Fibroblast of lung (primary cell): ENCODE results near the gene SULT1C3. TPM values are rescaled to one million over a fixed set of nuclear protein-coding genes. Genes with fewer than 3 reads are reported as not detected.

Source experiments
- DNase-seq, 2 donors: peaks; one replicate each; pipeline versions ENCODE4 v3.0.0 to v3.0.0-alpha.2; 2010; ENCODE audit warnings: low read depth in 2 of 2
- H2AFZ ChIP-seq: 2 replicates; pipeline ENCODE4 v1.5.1; 2012; ENCODE audit warnings: low read length, control low read depth, inconsistent platforms
- H3K27ac ChIP-seq: 2 replicates; pipeline ENCODE4 v1.5.1; 2011; ENCODE audit warnings: low read length, control low read depth; ENCODE audit not compliant: insufficient read depth
- H3K27me3 ChIP-seq: 2 replicates; pipeline ENCODE4 v1.5.1; 2011; ENCODE audit warnings: mild to moderate bottlenecking, low read length; ENCODE audit not compliant: control insufficient read depth, insufficient read depth
- H3K36me3 ChIP-seq: 2 replicates; pipeline ENCODE4 v1.5.1; 2011; ENCODE audit warnings: low read length; ENCODE audit not compliant: control insufficient read depth, insufficient read depth
- H3K4me1 ChIP-seq: 2 replicates; pipeline ENCODE4 v1.5.1; 2011; ENCODE audit warnings: low read length; ENCODE audit not compliant: control insufficient read depth, insufficient read depth; ENCODE audit errors: extremely low read depth
- H3K4me2 ChIP-seq: 2 replicates; pipeline ENCODE4 v1.5.1; 2011; ENCODE audit warnings: low read length, control low read depth; ENCODE audit not compliant: insufficient read depth; ENCODE audit errors: extremely low read depth
- H3K4me3 ChIP-seq, 4 experiments: fragments of 200-600 bp in 1 of 4; sonication (generic) in 1 of 4; replicated peaks in 1 of 4; 2 replicates each; pipeline ENCODE4 v1.5.1; 2011 to 2016; ENCODE audit warnings: low read length in 4 of 4, low read depth in 3 of 4, mild to moderate bottlenecking in 3 of 4, control low read depth in 2 of 4, inconsistent platforms in 1 of 4, mixed read lengths in 1 of 4; ENCODE audit not compliant: insufficient read depth in 1 of 4; ENCODE audit errors: control extremely low read depth in 1 of 4
- H3K79me2 ChIP-seq: 2 replicates; pipeline ENCODE4 v1.5.1; 2012; ENCODE audit warnings: mild to moderate bottlenecking, low read length, inconsistent platforms; ENCODE audit not compliant: control insufficient read depth, insufficient read depth
- H3K9ac ChIP-seq: 2 replicates; pipeline ENCODE4 v1.5.1; 2011; ENCODE audit warnings: mild to moderate bottlenecking, low read length, control low read depth; ENCODE audit not compliant: insufficient read depth
- H3K9me3 ChIP-seq: 2 replicates; pipeline ENCODE4 v1.5.1; 2012; ENCODE audit warnings: low read depth, low read length; ENCODE audit not compliant: control insufficient read depth, insufficient read depth
- H4K20me1 ChIP-seq: 2 replicates; pipeline ENCODE4 v1.5.1; 2011; ENCODE audit warnings: low read length; ENCODE audit not compliant: control insufficient read depth, insufficient read depth; ENCODE audit errors: extremely low read depth
- CTCF ChIP-seq, 2 donors: IDR thresholded peaks in 1 of 2; conservative IDR thresholded peaks in 1 of 2; 1 replicate in 1 of 2; 2 replicates in 1 of 2; pipeline ENCODE4 v1.5.1; 2011 to 2012; ENCODE audit warnings: low read length in 2 of 2, control low read depth in 1 of 2, inconsistent platforms in 1 of 2, low read depth in 1 of 2, mild to moderate bottlenecking in 1 of 2
- EZH2 ChIP-seq: IDR thresholded peaks from 2 replicates; pipeline ENCODE4 v1.5.1; 2012; ENCODE audit warnings: low read length, control low read depth, mild to moderate bottlenecking; ENCODE audit errors: missing control alignments
- polyA plus RNA-seq, 2 donors: library from polyadenylated mRNA; depleted of rRNA in 1 of 2; stranded (reverse) in 1 of 2; unstranded in 1 of 2; fragments of >200 nt; gene quantifications; 2 replicates each; pipeline ENCODE4 v1.2.1, GENCODE V29; 2011 to 2012; ENCODE audit warnings: missing spikeins in 1 of 2
- total RNA-seq: library from RNA; depleted of rRNA; stranded (reverse); fragments of >200 nt; gene quantifications from 2 replicates; pipeline ENCODE4 v1.2.1, GENCODE V29; 2014

SULT1C3 gene
- total and polyA plus RNA-seq, 2 donors (not counting 1 experiment from before 2014, with no cell fraction given): not detected

DNA sequence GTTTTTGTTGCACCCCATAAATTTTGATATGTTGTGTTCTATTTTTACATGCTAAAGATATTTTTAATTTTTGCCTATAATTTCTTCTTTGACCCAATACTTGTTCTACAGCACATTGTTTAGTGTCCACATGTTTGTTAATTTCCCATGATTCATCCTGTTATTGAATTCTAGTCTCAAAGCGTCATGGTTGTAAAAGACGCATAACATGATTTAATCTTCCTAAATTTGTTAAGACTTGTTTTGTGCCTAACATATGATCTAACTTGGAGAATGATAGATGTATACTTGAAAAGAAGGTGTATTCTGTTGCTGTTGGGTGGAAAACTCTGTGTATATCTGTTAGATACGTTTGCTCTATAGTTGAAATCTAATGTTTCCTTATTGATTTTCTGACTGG lies 27.1 kb upstream of the SULT1C3 start:
- no peak for DNase-seq
- Histone ChIP-seq H3K4me1 (no peaks in the 10 kb centered on the region), H3K9ac (no peak overlapping the region), H3K4me2 (no peak overlapping the region), H3K27me3 (no peaks in the 10 kb centered on the region), H2AFZ (no peak overlapping the region), H4K20me1 (no peaks in the 10 kb centered on the region), H3K27ac (no peak overlapping the region), H3K4me3 (no peak overlapping the region), H3K9me3 (no peaks in the 10 kb centered on the region), H3K36me3 (no peaks in the 10 kb centered on the region), H3K79me2 (no peaks in the 10 kb centered on the region)
- TF ChIP-seq EZH2 (no peak), CTCF (conservative IDR thresholded peaks at IDR 0.05 in 1 of 2, IDR thresholded peaks at IDR 0.05 in 1 of 2; ENCODE audit: low read depth in 1 of 2, low read length in 2 of 2) (no peak)

DNA sequence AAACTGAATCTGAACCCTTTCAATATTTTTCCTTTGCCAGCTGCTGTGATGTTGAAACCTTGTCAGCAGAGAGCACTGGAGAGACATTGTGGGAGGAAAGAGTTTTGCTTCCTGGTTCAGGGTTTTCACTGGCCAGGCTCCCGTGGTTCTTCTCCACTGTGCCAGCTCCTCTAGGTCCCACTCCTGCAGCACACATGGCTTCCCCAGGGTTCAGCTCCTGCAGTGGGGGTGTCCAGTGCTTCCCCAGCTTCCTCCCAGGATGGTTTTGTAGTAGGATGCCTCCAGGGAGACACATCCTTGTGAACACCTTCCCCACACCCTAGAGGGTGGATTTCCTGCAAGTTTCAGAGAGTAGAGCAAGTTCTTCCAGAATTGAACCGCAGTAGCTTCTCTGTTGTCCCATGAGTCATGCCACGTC lies 24.0 kb upstream of the SULT1C3 start:
- Histone ChIP-seq H2AFZ (peak overlapping the region; percentile 85), H3K9me3 (no peaks in the 10 kb centered on the region), H3K4me2 (no peak overlapping the region), H3K27me3 (no peaks in the 10 kb centered on the region), H3K27ac (no peak overlapping the region), H3K36me3 (no peaks in the 10 kb centered on the region), H3K4me1 (no peaks in the 10 kb centered on the region), H3K4me3 (no peak overlapping the region), H3K79me2 (no peaks in the 10 kb centered on the region), H4K20me1 (no peaks in the 10 kb centered on the region), H3K9ac (no peak overlapping the region)
- TF ChIP-seq EZH2 (no peak), CTCF (conservative IDR thresholded peaks at IDR 0.05 in 1 of 2, IDR thresholded peaks at IDR 0.05 in 1 of 2; ENCODE audit: low read depth in 1 of 2, low read length in 2 of 2) (peak; percentile 53 to 57)
- DNase-seq: peak; percentile 33 to 54

DNA sequence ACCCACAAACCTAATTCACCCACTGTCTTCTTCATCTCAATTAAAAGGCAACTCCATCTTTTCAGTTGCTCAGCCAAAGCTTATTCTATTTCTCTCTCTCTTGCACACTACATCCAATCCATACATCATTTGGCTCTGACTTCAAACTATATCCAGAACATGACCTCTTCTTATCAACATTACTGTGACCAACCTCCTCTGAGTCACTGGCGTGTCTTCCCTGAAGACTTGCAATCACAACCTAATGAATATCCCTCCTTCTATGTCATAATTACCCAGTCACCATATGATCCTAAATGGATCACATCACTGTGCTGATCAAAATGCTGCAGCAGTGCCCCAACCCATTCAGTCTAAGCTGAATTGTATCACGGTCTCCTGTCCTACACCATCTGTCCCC lies 22.6 kb upstream of the SULT1C3 start:
- Histone ChIP-seq H3K36me3 (no peaks in the 10 kb centered on the region), H4K20me1 (no peaks in the 10 kb centered on the region), H3K27me3 (no peaks in the 10 kb centered on the region), H3K4me3 (no peak overlapping the region), H3K9ac (no peak overlapping the region), H2AFZ (no peak overlapping the region), H3K79me2 (no peaks in the 10 kb centered on the region), H3K27ac (no peak overlapping the region), H3K9me3 (no peaks in the 10 kb centered on the region), H3K4me2 (no peak overlapping the region), H3K4me1 (no peaks in the 10 kb centered on the region)
- no peak for TF ChIP-seq CTCF (conservative IDR thresholded peaks at IDR 0.05 in 1 of 2, IDR thresholded peaks at IDR 0.05 in 1 of 2; ENCODE audit: low read depth in 1 of 2, low read length in 2 of 2)
- TF ChIP-seq EZH2: no peak
- no peak for DNase-seq
